Epithelial cell of esophagus (primary cell): Measurements from ENCODE around the gene CDH13.

Experiments used
- DNase-seq: peaks from one replicate; pipeline ENCODE4 v3.0.0; 2010; ENCODE audit warnings: low read depth
- H3K4me3 ChIP-seq: 2 replicates; pipeline ENCODE4 v1.5.1; 2011; ENCODE audit warnings: mild to moderate bottlenecking, low read length, control low read depth
- CTCF ChIP-seq: IDR thresholded peaks from 2 replicates; pipeline ENCODE4 v1.5.1; 2011; ENCODE audit warnings: low read depth, mild to moderate bottlenecking, low read length, control low read depth, inconsistent platforms; ENCODE audit not compliant: insufficient read depth; ENCODE audit errors: missing control alignments

CDH13 gene

GRCh38 chr16:82649766-82650165 lies 23.0 kb downstream of the CDH13 start:
- no peak for DNase-seq
- H3K4me3 ChIP-seq = no peak overlapping the region
- TF ChIP-seq CTCF = no peak

- no peak overlapping the region for H3K4me3 ChIP-seq
- no peak for DNase-seq
- no peak for TF ChIP-seq CTCF
These were observed 24.0 kb downstream of the CDH13 start for GRCh38 chr16:82650804-82651203.

GRCh38 chr16:82651921-82652601 lies 25.3 kb downstream of the CDH13 start:
- no peak for TF ChIP-seq CTCF
- no peak overlapping the region for H3K4me3 ChIP-seq
- no peak for DNase-seq

GRCh38 chr16:82652826-82653225 lies 26.1 kb downstream of the CDH13 start:
- no peak overlapping the region for H3K4me3 ChIP-seq
- no peak for TF ChIP-seq CTCF
- DNase-seq = no peak

GRCh38 chr16:82653550-82654511 lies 27.1 kb downstream of the CDH13 start:
- no peak overlapping the region for H3K4me3 ChIP-seq

GRCh38 chr16:82655072-82655714 lies 28.4 kb downstream of the CDH13 start:
- DNase-seq = peak; percentile 32
- TF ChIP-seq CTCF = no peak
- H3K4me3 ChIP-seq = no peak overlapping the region

More at GRCh38 chr16:82653550-82654511, 27.1 kb downstream of the CDH13 start:
- no peak for TF ChIP-seq CTCF
- peak; percentile 87 for DNase-seq
